B cell (primary cell): Measurements from ENCODE around the gene PICK1. TPM values are rescaled to one million over a fixed set of nuclear protein-coding genes. Genes with fewer than 3 reads are reported as not detected.

Source experiments
- ATAC-seq: fragments of 200-7000 bp; cut with Tn5 transposase; one replicate; pipeline ENCODE4 v1.10.0; 2021; ENCODE audit warnings: low read depth, mild to moderate bottlenecking, moderate number of reproducible peaks, moderate library complexity
- CTCF ChIA-PET: fragments of 350-600 bp; sonication (Branson Sonifier 250); formaldehyde crosslinking; loops from one replicate; lab custom pipeline; 2021; ENCODE audit warnings: antibody characterized with exemption, inconsistent platforms; lab: Charles Lee
- POLR2A ChIA-PET: fragments of 350-600 bp; sonication (Branson Sonifier 250); formaldehyde crosslinking; loops from one replicate; lab custom pipeline; 2021; ENCODE audit warnings: antibody characterized with exemption; lab: Charles Lee
- DNase-seq: peaks from one replicate; pipeline ENCODE4 v3.0.0; 2013
- H2AFZ ChIP-seq: 2 replicates; pipeline ENCODE4 v1.6.1; 2012; ENCODE audit warnings: mild to moderate bottlenecking, low read depth, low read length; ENCODE audit not compliant: insufficient read depth, poor library complexity, severe bottlenecking
- H3K27ac ChIP-seq, 2 donors: 1 replicate in 1 of 2; 2 replicates in 1 of 2; pipeline ENCODE4 v1.5.1; 2012 to 2013; ENCODE audit warnings: low read length in 2 of 2, mild to moderate bottlenecking in 2 of 2, moderate library complexity in 1 of 2
- H3K27me3 ChIP-seq, 4 experiments: fragments of 200-600 bp in 1 of 4; sonication (generic) in 1 of 4; replicated peaks in 1 of 4; 1 replicate in 2 of 4; 2 replicates in 2 of 4; pipeline versions ENCODE4 v1.6.1 to v1.7.0; 2013 to 2016; ENCODE audit warnings: low read length in 3 of 4, mild to moderate bottlenecking in 2 of 4, mixed read lengths in 1 of 4, moderate library complexity in 1 of 4; ENCODE audit not compliant: insufficient read depth in 4 of 4, control insufficient read depth in 3 of 4; ENCODE audit errors: control extremely low read depth in 1 of 4
- H3K36me3 ChIP-seq, 2 experiments: replicated peaks in 1 of 2; 1 replicate in 1 of 2; 2 replicates in 1 of 2; pipeline versions ENCODE4 v1.6.1 to v1.7.1; 2013; ENCODE audit warnings: low read length in 1 of 2; ENCODE audit not compliant: insufficient read depth in 2 of 2, control insufficient read depth in 1 of 2; ENCODE audit errors: control extremely low read depth in 1 of 2, extremely low read depth in 1 of 2
- H3K4me1 ChIP-seq, 2 donors: fragments of 200-600 bp in 1 of 2; sonication (generic) in 1 of 2; 1 replicate in 1 of 2; 2 replicates in 1 of 2; pipeline versions ENCODE4 v1.5.1 to v1.6.1; 2013 to 2017; ENCODE audit warnings: low read length in 2 of 2; ENCODE audit not compliant: control insufficient read depth in 2 of 2, insufficient read depth in 2 of 2
- H3K4me2 ChIP-seq: replicated peaks from 2 replicates; pipeline ENCODE3; 2012; ENCODE audit warnings: mild to moderate bottlenecking, low read depth, low read length; ENCODE audit not compliant: poor library complexity, severe bottlenecking
- H3K4me3 ChIP-seq, 5 experiments: fragments of 200-600 bp in 1 of 5; sonication (generic) in 1 of 5; 1 replicate in 3 of 5; 2 replicates in 2 of 5; pipeline versions ENCODE4 v1.5.1 to v1.7.0; 2011 to 2016; ENCODE audit warnings: low read length in 4 of 5, mild to moderate bottlenecking in 4 of 5, low read depth in 2 of 5, control low read depth in 1 of 5, moderate library complexity in 1 of 5; ENCODE audit not compliant: insufficient read depth in 1 of 5; ENCODE audit errors: control extremely low read depth in 1 of 5, extremely low read depth in 1 of 5
- H3K79me2 ChIP-seq: fragments of 200-600 bp; sonication (generic); one replicate; pipeline ENCODE4 v1.6.0; 2016; ENCODE audit warnings: low read length; ENCODE audit not compliant: control insufficient read depth, insufficient read depth
- H3K9ac ChIP-seq: fragments of 200-600 bp; sonication (generic); 2 replicates; pipeline ENCODE4 v1.6.1; 2017; ENCODE audit warnings: mild to moderate bottlenecking, low read length, moderate library complexity
- H3K9me3 ChIP-seq, 3 donors: one replicate each; pipeline versions ENCODE4 v1.6.1 to v1.7.1; 2013; ENCODE audit warnings: low read length in 2 of 3; ENCODE audit not compliant: control insufficient read depth in 2 of 3, insufficient read depth in 1 of 3; ENCODE audit errors: control extremely low read depth in 1 of 3
- H4K20me1 ChIP-seq: 2 replicates; pipeline ENCODE4 v1.6.0; 2012; ENCODE audit warnings: mild to moderate bottlenecking, low read length; ENCODE audit not compliant: insufficient read depth, control insufficient read depth, poor library complexity, severe bottlenecking
- H3K27ac Mint-ChIP-seq: one replicate; pipeline ENCODE4 v1.8.0; 2021; ENCODE audit warnings: mixed read lengths
- H3K27me3 Mint-ChIP-seq: one replicate; pipeline ENCODE4 v1.8.0; 2021; ENCODE audit warnings: mixed read lengths
- H3K4me1 Mint-ChIP-seq: one replicate; pipeline ENCODE4 v1.8.0; 2021; ENCODE audit warnings: mixed read lengths
- H3K4me3 Mint-ChIP-seq: one replicate; pipeline ENCODE4 v1.8.0; 2021; ENCODE audit warnings: mixed read lengths
- H3K9me3 Mint-ChIP-seq: one replicate; pipeline ENCODE4 v1.8.0; 2022; ENCODE audit warnings: mixed read lengths; ENCODE audit not compliant: insufficient read depth
- EZH2 ChIP-seq: IDR thresholded peaks from 2 replicates; pipeline ENCODE4 v1.6.1; 2012; ENCODE audit warnings: borderline replicate concordance, low read depth, mild to moderate bottlenecking, moderate library complexity, low read length; ENCODE audit not compliant: insufficient read depth, poor library complexity, severe bottlenecking
- WGBS: methylation state at CpG from one replicate; pipeline ENCODE4 v1.1.5; 2013; ENCODE audit warnings: missing lambda C conversion rate; ENCODE audit not compliant: insufficient coverage; 5-methylcytosine and 5-hydroxymethylcytosine counted together
- intact Hi-C: fragments of 100-400 bp; cut with micrococcal nuclease; formaldehyde crosslinking; loops from one replicate; pipeline ENCODE4 v1.10.0; 2022
- polyA plus RNA-seq: library from polyadenylated mRNA; depleted of rRNA; stranded (reverse); fragments of >200 nt; gene quantifications from 2 replicates; pipeline ENCODE4 v1.2.3, GENCODE V29; 2012
- total RNA-seq, 2 donors: library from RNA; stranded (reverse); fragments of 120-200 nt in 1 of 2; gene quantifications; 1 replicate in 1 of 2; 2 replicates in 1 of 2; pipeline versions ENCODE4 v1.2.3 to v1.2.4, GENCODE V29; 2013 to 2022
- TF ChIP-seq, protein P1 (sequence below): fragments of 200-600 bp; IDR thresholded peaks from one replicate; pipeline ENCODE4 v1.8.0; 2022; ENCODE audit warnings: antibody characterized with exemption, mild to moderate bottlenecking

Gene PICK1
- total and polyA plus RNA-seq, 2 donors (not counting 1 experiment from before 2014, with no cell fraction given), result 34.2 to 37.4 TPM

DNA sequence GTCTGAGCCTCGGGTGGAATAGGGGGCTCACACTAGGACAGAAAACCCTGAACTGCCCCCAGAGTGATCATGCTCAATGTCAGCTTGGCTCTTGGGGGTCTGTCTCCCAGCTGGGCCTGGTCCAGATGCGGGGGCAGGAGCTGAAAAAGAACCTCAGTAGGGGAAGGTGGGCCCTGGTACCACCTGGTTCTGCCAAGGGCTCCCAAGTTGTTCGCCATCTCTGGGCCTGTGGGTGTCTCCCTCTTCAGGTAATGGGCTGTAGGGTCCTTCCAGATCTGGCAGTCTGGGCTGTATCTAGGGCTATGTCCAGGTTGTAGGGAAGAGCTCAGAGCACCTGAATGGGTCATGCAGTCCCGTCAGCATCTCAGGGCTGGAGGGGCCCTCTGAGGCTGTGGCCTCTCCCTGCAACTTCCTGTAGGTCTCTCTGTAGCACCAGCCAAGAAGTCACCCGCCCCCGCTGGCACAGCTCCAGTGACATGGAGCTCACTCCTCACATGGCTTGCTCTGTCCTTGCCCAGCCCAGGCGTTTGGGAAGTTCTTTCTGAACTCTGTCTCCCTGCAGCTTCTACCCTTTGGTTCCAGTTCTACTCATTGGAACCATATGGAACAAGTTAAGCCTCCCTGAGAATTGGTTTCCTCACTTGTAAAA lies 39.8 kb upstream of the PICK1 start:
- DNase-seq (no peak), ATAC-seq (no peak)
- peaks cover 3% of the 10 kb centered on the region for H3K27me3 Mint-ChIP-seq
- peaks cover 0 to 3% (median 0%) of the 10 kb centered on the region in 3 donors for H3K9me3 ChIP-seq
- H3K4me1 Mint-ChIP-seq, result no peaks in the 10 kb centered on the region
- no peaks in the 10 kb centered on the region for H3K4me1 ChIP-seq
- H2AFZ ChIP-seq, result no peak overlapping the region
- ChIA-PET CTCF (no interaction called here), POLR2A (no interaction called here)
- no peaks in the 10 kb centered on the region for H3K9me3 Mint-ChIP-seq
- H3K79me2 ChIP-seq, result no peaks in the 10 kb centered on the region
- H4K20me1 ChIP-seq, result no peaks in the 10 kb centered on the region
- no peak overlapping the region for H3K9ac ChIP-seq
- H3K27me3 ChIP-seq, result peaks cover 0 to 3% (median 1%) of the 10 kb centered on the region in 4 experiments
- TF ChIP-seq EZH2, result no peak
- TF ChIP-seq, protein P1, sequence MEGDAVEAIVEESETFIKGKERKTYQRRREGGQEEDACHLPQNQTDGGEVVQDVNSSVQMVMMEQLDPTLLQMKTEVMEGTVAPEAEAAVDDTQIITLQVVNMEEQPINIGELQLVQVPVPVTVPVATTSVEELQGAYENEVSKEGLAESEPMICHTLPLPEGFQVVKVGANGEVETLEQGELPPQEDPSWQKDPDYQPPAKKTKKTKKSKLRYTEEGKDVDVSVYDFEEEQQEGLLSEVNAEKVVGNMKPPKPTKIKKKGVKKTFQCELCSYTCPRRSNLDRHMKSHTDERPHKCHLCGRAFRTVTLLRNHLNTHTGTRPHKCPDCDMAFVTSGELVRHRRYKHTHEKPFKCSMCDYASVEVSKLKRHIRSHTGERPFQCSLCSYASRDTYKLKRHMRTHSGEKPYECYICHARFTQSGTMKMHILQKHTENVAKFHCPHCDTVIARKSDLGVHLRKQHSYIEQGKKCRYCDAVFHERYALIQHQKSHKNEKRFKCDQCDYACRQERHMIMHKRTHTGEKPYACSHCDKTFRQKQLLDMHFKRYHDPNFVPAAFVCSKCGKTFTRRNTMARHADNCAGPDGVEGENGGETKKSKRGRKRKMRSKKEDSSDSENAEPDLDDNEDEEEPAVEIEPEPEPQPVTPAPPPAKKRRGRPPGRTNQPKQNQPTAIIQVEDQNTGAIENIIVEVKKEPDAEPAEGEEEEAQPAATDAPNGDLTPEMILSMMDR, result no peak
- H3K4me3 Mint-ChIP-seq, result no peak overlapping the region
- intact Hi-C loops, result no loop called here
- H3K27ac Mint-ChIP-seq, result no peak overlapping the region
- no peak overlapping the region for H3K4me3 ChIP-seq
- WGBS, result 58% methylated on average over 7 of the region's 7 CpGs
- no peak overlapping the region for H3K27ac ChIP-seq
- H3K36me3 ChIP-seq, result no peaks in the 10 kb centered on the region
- H3K4me2 ChIP-seq, result no peak overlapping the region
